H1 (cell line): ENCODE results near the gene UBR2. TPM values are rescaled to one million over a fixed set of nuclear protein-coding genes. Genes with fewer than 3 reads are reported as not detected.

Source experiments
- CTCF ChIA-PET: fragments of 300-600 bp; sonication (Branson Sonifier 250); formaldehyde crosslinking; loops from one replicate; lab custom pipeline; 2021; ENCODE audit not compliant: partially characterized antibody; lab: Charles Lee
- POLR2A ChIA-PET: fragments of 300-600 bp; sonication (Branson Sonifier 250); formaldehyde crosslinking; loops from one replicate; lab custom pipeline; 2021; ENCODE audit warnings: inconsistent platforms; ENCODE audit not compliant: partially characterized antibody; lab: Charles Lee
- DNase-seq, 2 experiments: peaks; one replicate each; pipeline versions ENCODE4 v3.0.0 to v3.0.0-alpha.2; 2010 to 2022; ENCODE audit warnings: low spot score in 2 of 2, low read depth in 1 of 2, mixed read lengths in 1 of 2
- FAIRE-seq: peaks from 2 replicates; lab custom pipeline; 2011; peaks lifted over from hg19 to GRCh38; lab: Jason Lieb, UNC
- H2AFZ ChIP-seq: 2 replicates; pipeline ENCODE4 v1.8.1; 2012; ENCODE audit warnings: low read length, inconsistent platforms
- H2AK5ac ChIP-seq: 2 replicates; pipeline ENCODE4 v1.6.1; 2013; ENCODE audit warnings: low read depth, low read length
- H2BK120ac ChIP-seq: replicated peaks from 2 replicates; pipeline ENCODE3; 2013; ENCODE audit warnings: low read depth, low read length, inconsistent platforms
- H2BK12ac ChIP-seq: 2 replicates; pipeline ENCODE4 v1.6.1; 2013; ENCODE audit warnings: low read depth, low read length
- H2BK15ac ChIP-seq: 2 replicates; pipeline ENCODE4 v1.6.1; 2013; ENCODE audit warnings: low read length
- H2BK20ac ChIP-seq: 2 replicates; pipeline ENCODE4 v1.6.1; 2013; ENCODE audit warnings: low read length
- H2BK5ac ChIP-seq: 2 replicates; pipeline ENCODE4 v1.6.1; 2013; ENCODE audit warnings: low read depth, low read length
- H3K14ac ChIP-seq: 2 replicates; pipeline ENCODE4 v1.6.1; 2013; ENCODE audit warnings: inconsistent platforms; ENCODE audit not compliant: insufficient read length
- H3K18ac ChIP-seq: 2 replicates; pipeline ENCODE4 v1.6.1; 2013; ENCODE audit warnings: low read length; ENCODE audit errors: extremely low read depth
- H3K23ac ChIP-seq: 2 replicates; pipeline ENCODE4 v1.6.1; 2013; ENCODE audit warnings: inconsistent platforms; ENCODE audit not compliant: insufficient read length
- H3K23me2 ChIP-seq: 2 replicates; pipeline ENCODE4 v1.6.1; 2013; ENCODE audit warnings: low read depth, low read length
- H3K27ac ChIP-seq: 2 replicates; pipeline ENCODE4 v1.6.1; 2011; ENCODE audit warnings: low read depth, low read length, inconsistent platforms
- H3K27me3 ChIP-seq, 4 experiments: replicated peaks in 1 of 4; 1 replicate in 1 of 4; 2 replicates in 3 of 4; pipeline versions ENCODE4 v1.6.1 to v1.8.1; 2011 to 2013; ENCODE audit warnings: low read length in 3 of 4, mild to moderate bottlenecking in 3 of 4, inconsistent platforms in 2 of 4, mixed read lengths in 2 of 4, moderate library complexity in 1 of 4; ENCODE audit not compliant: control insufficient read depth in 3 of 4, insufficient read depth in 3 of 4; ENCODE audit errors: extremely low read depth in 1 of 4
- H3K36me3 ChIP-seq, 4 experiments: 2 replicates each; pipeline versions ENCODE4 v1.6.1 to v1.8.1; 2011 to 2013; ENCODE audit warnings: mild to moderate bottlenecking in 4 of 4, low read length in 3 of 4, moderate library complexity in 2 of 4, control low read depth in 1 of 4, inconsistent platforms in 1 of 4; ENCODE audit not compliant: insufficient read depth in 4 of 4, control insufficient read depth in 2 of 4
- H3K4ac ChIP-seq: replicated peaks from 2 replicates; pipeline ENCODE3; 2013; ENCODE audit warnings: low read length, low read depth, mixed read lengths, inconsistent platforms; ENCODE audit not compliant: insufficient read length
- H3K4me1 ChIP-seq, 4 experiments: replicated peaks in 1 of 4; 1 replicate in 1 of 4; 2 replicates in 3 of 4; pipeline versions ENCODE4 v1.6.1 to v1.8.1; 2011 to 2013; ENCODE audit warnings: low read length in 3 of 4, inconsistent platforms in 2 of 4, mixed read lengths in 1 of 4; ENCODE audit not compliant: insufficient read depth in 4 of 4, control insufficient read depth in 3 of 4
- H3K4me2 ChIP-seq, 2 experiments: 2 replicates each; pipeline versions ENCODE4 v1.6.1 to v1.8.1; 2011 to 2013; ENCODE audit warnings: low read depth in 2 of 2, low read length in 2 of 2, control low read depth in 1 of 2, inconsistent platforms in 1 of 2, mild to moderate bottlenecking in 1 of 2; ENCODE audit not compliant: insufficient read depth in 1 of 2
- H3K4me3 ChIP-seq, 4 experiments: fragments of 200-600, 300-600 bp in 1 of 4; sonication (generic), shearing (Covaris generic), sonication (Bioruptor Twin) in 1 of 4; 2 replicates each; pipeline versions ENCODE4 v1.5.1 to v1.8.1; 2011 to 2016; ENCODE audit warnings: low read length in 4 of 4, low read depth in 3 of 4, control low read depth in 2 of 4, inconsistent platforms in 2 of 4, mild to moderate bottlenecking in 2 of 4, mixed read lengths in 1 of 4, moderate library complexity in 1 of 4; ENCODE audit not compliant: insufficient read depth in 2 of 4; ENCODE audit errors: extremely low read depth in 1 of 4
- H3K56ac ChIP-seq: replicated peaks from 2 replicates; pipeline ENCODE3; 2013; ENCODE audit warnings: low read depth, mild to moderate bottlenecking, mixed read lengths, low read length, inconsistent platforms; ENCODE audit not compliant: insufficient read length
- H3K79me1 ChIP-seq: 2 replicates; pipeline ENCODE4 v1.6.1; 2013; ENCODE audit warnings: low read depth, low read length, control low read depth
- H3K79me2 ChIP-seq, 2 experiments: 2 replicates each; pipeline versions ENCODE4 v1.6.1 to v1.8.1; 2012 to 2013; ENCODE audit warnings: low read length in 2 of 2, mild to moderate bottlenecking in 2 of 2, inconsistent platforms in 1 of 2; ENCODE audit not compliant: insufficient read depth in 2 of 2, control insufficient read depth in 1 of 2
- H3K9ac ChIP-seq, 4 experiments: replicated peaks in 1 of 4; 1 replicate in 1 of 4; 2 replicates in 3 of 4; pipeline versions ENCODE4 v1.6.1 to v1.8.1; 2011 to 2013; ENCODE audit warnings: low read depth in 3 of 4, low read length in 3 of 4, control low read depth in 2 of 4, mild to moderate bottlenecking in 2 of 4, moderate library complexity in 2 of 4, inconsistent platforms in 1 of 4; ENCODE audit errors: extremely low read depth in 1 of 4
- H3K9me3 ChIP-seq, 2 experiments: 2 replicates each; pipeline versions ENCODE4 v1.6.1 to v1.8.1; 2012 to 2013; ENCODE audit warnings: mild to moderate bottlenecking in 2 of 2, moderate library complexity in 2 of 2, control low read depth in 1 of 2, inconsistent platforms in 1 of 2, low read depth in 1 of 2, low read length in 1 of 2, mixed read lengths in 1 of 2; ENCODE audit not compliant: insufficient read depth in 2 of 2
- H4K20me1 ChIP-seq, 2 experiments: replicated peaks in 1 of 2; 2 replicates each; pipeline versions ENCODE3 to v1.8.1; 2011 to 2013; ENCODE audit warnings: inconsistent platforms in 2 of 2, low read length in 2 of 2, mild to moderate bottlenecking in 1 of 2; ENCODE audit not compliant: insufficient read depth in 2 of 2, control insufficient read depth in 1 of 2
- H4K5ac ChIP-seq: 2 replicates; pipeline ENCODE4 v1.6.1; 2013; ENCODE audit warnings: low read length, low read depth, mixed read lengths, inconsistent platforms; ENCODE audit not compliant: insufficient read length
- H4K8ac ChIP-seq: 2 replicates; pipeline ENCODE4 v1.8.0; 2013; ENCODE audit warnings: mild to moderate bottlenecking, moderate library complexity, low read length, inconsistent platforms; ENCODE audit not compliant: insufficient read depth; ENCODE audit errors: extremely low read depth
- H4K91ac ChIP-seq: replicated peaks from 2 replicates; pipeline ENCODE3; 2013; ENCODE audit warnings: low read length, mixed read lengths, inconsistent platforms; ENCODE audit not compliant: insufficient read length
- FOSL1 ChIP-seq: IDR thresholded peaks from 2 replicates; pipeline ENCODE4 v1.6.1; 2011; ENCODE audit warnings: mild to moderate bottlenecking, low read depth, low read length, moderate library complexity; ENCODE audit not compliant: insufficient read depth
- GTF2F1 ChIP-seq: IDR thresholded peaks from 2 replicates; pipeline ENCODE4 v1.6.1; 2012; ENCODE audit warnings: low read depth, low read length, improper control_type of control experiment, borderline replicate concordance
- HDAC6 ChIP-seq: IDR thresholded peaks from one replicate; pipeline ENCODE4 v1.7.1; 2012; ENCODE audit warnings: low read depth, mild to moderate bottlenecking, inconsistent platforms, low read length, moderate library complexity
- SUZ12 ChIP-seq: fragments of 200-600 bp; sonication (generic); IDR thresholded peaks from 2 replicates; pipeline ENCODE4 v1.6.1; 2012; ENCODE audit warnings: mild to moderate bottlenecking, inconsistent platforms, low read length, moderate library complexity, mixed read lengths
- TAF7 ChIP-seq: optimal IDR thresholded peaks from 2 replicates; pipeline ENCODE3; 2011; ENCODE audit warnings: low read depth, mild to moderate bottlenecking, inconsistent platforms, low read length, moderate library complexity, borderline replicate concordance
- WGBS, 2 experiments: shearing (Covaris generic) in 1 of 2; methylation state at CpG; one replicate each; pipeline versions ENCODE4 v1.1.6 to v1.1.7; 2013 to 2015; ENCODE audit warnings: low lambda C conversion rate in 2 of 2, mixed read lengths in 2 of 2, inconsistent platforms in 1 of 2, low coverage in 1 of 2, missing lambda C conversion rate in 1 of 2; ENCODE audit not compliant: insufficient replicate concordance in 2 of 2, insufficient coverage in 1 of 2, insufficient read length in 1 of 2; ENCODE audit errors: extremely low coverage in 1 of 2, missing lambda C conversion rate in 1 of 2; 5-methylcytosine and 5-hydroxymethylcytosine counted together
- polyA plus RNA-seq, 7 experiments: library from polyadenylated mRNA; depleted of rRNA in 3 of 7; stranded (reverse) in 5 of 7; unstranded in 2 of 7; fragments of >200 nt in 5 of 7; fragments of 200-250 nt in 2 of 7; gene quantifications; 1 replicate in 5 of 7; 2 replicates in 1 of 7; 4 replicates in 1 of 7; pipeline versions ENCODE4 v1.2.1 to v1.2.3, GENCODE V29; 2011 to 2013; ENCODE audit warnings: missing spikeins in 2 of 7, mixed read lengths in 2 of 7
- total RNA-seq: library from RNA; stranded (reverse); fragmentation: NEBNext Ultra II Directional; extraction: Animal tissue kit (Norgen Biotek cat#: 25700); gene quantifications from 2 replicates; pipeline ENCODE4 v1.2.1, GENCODE V29; 2021

UBR2 gene
- total and polyA plus RNA-seq, 2 of the 8 experiments (the other 6 are each of a cell fraction or from before 2014, with no cell fraction given): 6.5 to 19.5 TPM

DNA sequence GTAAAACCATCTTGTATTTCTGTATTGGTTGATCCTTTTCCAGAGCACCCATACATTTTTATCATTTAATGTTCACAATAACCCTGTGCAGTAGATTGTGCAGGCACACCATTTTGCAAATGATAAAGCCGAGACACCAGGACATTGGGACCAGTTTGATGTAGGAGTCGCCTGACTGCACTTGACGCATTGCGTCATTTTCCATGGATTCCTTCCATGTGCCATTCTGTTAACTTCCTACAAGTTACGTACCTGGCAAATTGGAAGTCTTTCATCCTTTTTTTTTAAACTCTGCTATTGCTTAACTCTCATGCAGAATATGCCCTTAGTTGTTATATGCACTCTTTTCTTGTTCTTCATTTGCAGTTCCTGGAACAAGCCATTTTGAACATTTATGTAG is 115.5 kb downstream of the UBR2 start:
- Histone ChIP-seq H3K14ac (no peak overlapping the region), H3K18ac (no peak overlapping the region), H4K91ac (no peak overlapping the region), H2BK5ac (no peak overlapping the region), H3K9ac (no peak overlapping the region), H3K79me2 (no peaks in the 10 kb centered on the region), H3K4me2 (no peak overlapping the region), H2BK12ac (no peak overlapping the region), H3K4ac (no peak overlapping the region), H2BK15ac (no peak overlapping the region), H2BK120ac (no peak overlapping the region), H3K27ac (no peak overlapping the region), H3K9me3 (no peaks in the 10 kb centered on the region), H2BK20ac (no peak overlapping the region), H3K36me3 (peaks cover 4 to 57% (median 23%) of the 10 kb centered on the region in 4 experiments; a peak in 7 of 8 replicates), H3K4me1 (no peaks in the 10 kb centered on the region), H3K27me3 (no peaks in the 10 kb centered on the region), H3K4me3 (no peak overlapping the region), H3K56ac (no peak overlapping the region), H3K23ac (no peak overlapping the region), H3K79me1 (no peaks in the 10 kb centered on the region), H4K5ac (no peak overlapping the region), H3K23me2 (no peaks in the 10 kb centered on the region), H2AK5ac (no peak overlapping the region), H4K8ac (no peak overlapping the region), H4K20me1 (no peaks in the 10 kb centered on the region), H2AFZ (no peak overlapping the region)
- ChIA-PET POLR2A (interaction anchor here (0.6 to 1.2 kb wide), 2 partner anchors 17 to 69 kb away, joined by 3 read pairs; no protein-coding TSS in a partner anchor), CTCF (interaction anchor here (0.7 kb wide), 1 partner anchor 47 kb away, joined by 4 read pairs; no protein-coding TSS in a partner anchor)
- WGBS, 2 experiments: 84% methylated on average over 5 of the region's 5 CpGs; no CpG with 5 or more reads in 1 of the 2 experiments
- no peak for DNase-seq
- no peak for FAIRE-seq
- TF ChIP-seq TAF7 (no peak), FOSL1 (no peak), GTF2F1 (no peak), SUZ12 (no peak), HDAC6 (no peak)
